GM18520 (cell line): ENCODE data around the gene DMXL2.

ENCODE experiments used
- ATAC-seq: cut with Tn5 transposase; IDR thresholded peaks from one replicate; pipeline ENCODE4 v1.9.1; 2021; ENCODE audit not compliant: unreplicated experiment

DMXL2 gene

DNA sequence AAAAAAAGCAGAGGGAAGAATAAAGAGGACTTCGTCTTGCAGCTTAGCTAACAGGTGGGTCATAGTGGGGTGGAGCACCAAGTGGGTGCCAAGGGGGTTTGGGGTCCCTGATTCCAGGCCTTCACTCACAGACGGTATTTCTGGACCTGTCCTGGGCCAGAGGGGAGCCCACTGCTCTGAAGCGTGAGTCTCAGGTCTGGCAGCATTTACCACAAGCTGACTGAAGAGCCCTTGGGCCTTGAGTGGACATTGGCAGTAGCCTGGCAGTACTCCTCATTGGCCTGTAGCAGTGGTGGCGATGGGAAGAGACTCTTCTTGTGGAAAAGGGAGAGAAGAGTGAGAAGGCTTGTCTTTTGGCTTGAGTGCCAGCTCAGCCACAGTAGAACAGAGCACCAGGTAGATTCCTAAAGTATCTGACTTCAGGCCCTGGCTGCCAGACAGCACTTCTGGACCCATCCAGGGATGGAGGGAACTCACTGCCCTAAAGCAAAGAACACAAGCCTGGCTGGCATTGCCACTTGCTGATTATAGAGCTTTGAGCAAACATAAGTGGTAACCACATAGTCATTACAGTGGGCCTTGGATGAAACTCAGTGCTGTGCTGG, 208.2 kb downstream of the DMXL2 start:
- ATAC-seq, result no peak

DNA sequence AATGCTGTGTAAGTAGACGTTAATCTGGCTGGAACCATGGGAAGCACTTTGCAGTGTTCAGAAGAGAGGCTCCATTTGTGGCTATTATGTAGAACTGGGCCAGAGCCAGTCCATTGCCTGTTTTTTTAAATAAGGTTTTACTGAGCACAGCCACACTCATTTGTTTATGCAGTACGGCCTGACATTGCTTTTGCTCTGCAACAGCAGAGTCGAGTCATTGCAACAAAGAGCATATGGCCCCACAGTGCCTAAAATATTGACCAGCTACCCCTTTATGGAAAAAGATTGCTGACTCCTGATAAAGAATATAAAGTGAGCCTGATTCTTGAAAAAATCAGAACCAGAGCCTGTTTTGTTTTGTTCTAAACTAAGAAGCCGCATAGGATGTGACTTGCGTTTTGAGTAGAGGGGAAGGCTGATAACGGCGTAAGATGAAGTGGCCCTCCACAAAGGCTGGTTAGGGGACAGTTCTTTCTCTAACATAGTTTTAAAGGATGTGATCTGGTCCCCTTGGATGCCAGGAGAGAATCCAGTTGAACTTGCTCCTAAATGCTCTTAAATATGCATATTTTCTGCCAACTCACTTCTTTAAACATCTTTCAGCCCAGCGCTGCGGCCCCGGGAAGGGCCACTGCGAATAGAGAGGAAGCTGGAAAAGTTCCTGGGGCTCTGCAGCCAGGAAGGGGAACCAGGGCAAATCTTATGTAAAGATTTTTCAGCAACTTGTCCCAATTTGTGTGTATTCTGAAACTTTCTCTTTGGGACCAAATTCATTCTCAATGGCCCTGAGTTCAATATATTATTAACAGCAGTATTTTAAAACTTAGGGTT, 216.7 kb downstream of the DMXL2 start:
- no peak for ATAC-seq

DNA sequence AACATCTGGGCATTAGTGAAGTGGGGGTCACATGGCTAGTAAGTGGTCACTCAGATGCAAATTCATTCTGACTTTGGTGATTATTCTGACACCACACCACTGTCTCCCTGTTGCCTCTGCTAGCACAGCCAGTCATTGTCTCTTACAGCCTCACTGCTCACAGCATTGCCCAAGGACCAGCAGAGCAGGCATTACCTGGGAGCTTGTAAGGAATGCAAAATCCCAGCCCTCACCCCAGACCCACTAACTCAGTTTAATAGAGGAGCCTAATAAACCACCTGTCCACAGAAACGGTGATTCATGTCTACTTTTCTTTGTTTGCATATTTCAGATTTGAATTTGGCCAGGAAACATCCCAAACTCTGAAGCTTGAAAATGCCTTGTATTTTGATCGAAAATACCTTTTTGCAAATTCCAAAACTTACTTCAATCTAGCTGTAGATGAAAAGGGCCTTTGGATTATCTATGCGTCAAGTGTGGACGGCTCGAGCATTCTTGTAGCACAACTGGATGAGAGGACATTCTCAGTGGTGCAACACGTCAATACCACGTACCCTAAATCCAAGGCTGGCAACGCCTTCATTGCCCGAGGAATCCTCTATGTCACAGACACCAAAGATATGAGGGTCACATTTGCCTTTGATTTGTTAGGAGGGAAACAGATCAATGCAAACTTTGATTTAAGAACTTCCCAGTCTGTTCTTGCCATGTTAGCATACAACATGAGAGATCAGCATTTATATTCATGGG, 218.4 kb downstream of the DMXL2 start:
- ATAC-seq, result no peak

DNA sequence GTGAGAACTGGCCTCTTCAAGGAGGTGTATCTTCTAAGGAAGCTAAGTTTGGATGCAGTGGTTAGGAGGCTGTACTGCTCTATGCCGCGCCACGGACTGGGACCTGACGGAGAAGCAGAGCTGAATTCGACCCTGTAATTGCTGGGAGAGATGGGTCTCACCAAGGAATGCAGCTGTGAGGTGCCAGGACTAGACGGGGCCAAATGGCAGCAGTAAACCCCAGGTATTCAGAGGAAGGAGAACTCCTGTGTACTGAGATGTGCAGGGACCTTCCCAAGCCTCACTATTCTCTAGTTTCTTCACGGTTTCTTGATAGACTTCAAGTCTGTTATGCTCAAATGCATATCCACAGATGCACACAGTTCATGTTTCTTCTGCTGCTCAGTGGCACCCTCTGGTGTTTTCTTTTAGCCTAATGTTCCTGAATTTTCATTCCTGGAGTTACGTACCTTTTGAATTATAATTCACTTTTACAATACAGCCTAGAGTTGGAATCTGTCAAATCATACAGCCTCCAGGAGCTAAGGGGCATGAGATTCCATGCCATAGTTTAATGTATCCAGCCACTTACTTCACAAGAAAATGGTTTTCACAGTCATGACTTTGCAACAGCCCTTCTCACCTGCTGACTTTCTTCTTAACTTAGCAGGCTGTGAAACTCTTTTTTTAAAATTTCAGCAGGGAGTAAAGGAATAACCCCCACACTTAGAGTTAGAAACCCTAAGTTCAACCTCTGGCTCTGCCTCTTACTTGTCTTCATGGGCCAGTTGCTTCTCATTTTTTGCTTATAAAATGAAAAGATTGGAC, 219.3 kb downstream of the DMXL2 start:
- no peak for ATAC-seq

DNA sequence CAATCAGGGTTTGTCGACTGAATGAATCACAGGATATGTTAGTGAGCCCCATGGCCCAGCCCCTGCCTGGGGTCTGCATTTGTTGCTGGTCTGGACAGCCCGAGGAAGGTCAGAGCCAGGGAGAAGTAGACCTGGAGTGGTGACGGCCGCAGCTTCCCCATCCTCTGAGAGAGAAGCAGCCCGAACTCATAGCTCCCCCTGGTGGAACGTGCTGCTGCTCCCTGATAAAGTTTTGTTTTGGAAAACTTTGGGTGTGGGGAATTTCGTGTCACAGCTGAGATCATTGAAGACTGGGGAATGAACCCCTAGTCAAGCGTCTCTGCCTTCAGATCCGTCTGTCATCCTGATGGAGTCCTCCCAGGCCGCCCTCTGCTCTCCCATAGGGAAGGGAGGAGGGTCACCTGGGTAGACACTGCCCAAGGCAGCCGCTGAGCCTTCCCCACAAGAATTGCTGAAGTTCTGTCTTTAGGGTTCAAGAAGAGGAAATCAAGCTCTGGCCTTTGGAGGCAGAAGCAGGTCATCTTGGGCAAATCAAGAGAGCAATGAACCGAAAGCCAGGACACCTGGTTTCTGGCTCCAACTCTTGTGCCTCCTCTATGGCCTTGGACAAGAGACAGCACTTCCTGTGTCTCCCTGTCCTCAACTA, 220.6 kb downstream of the DMXL2 start:
- no peak for ATAC-seq

DNA sequence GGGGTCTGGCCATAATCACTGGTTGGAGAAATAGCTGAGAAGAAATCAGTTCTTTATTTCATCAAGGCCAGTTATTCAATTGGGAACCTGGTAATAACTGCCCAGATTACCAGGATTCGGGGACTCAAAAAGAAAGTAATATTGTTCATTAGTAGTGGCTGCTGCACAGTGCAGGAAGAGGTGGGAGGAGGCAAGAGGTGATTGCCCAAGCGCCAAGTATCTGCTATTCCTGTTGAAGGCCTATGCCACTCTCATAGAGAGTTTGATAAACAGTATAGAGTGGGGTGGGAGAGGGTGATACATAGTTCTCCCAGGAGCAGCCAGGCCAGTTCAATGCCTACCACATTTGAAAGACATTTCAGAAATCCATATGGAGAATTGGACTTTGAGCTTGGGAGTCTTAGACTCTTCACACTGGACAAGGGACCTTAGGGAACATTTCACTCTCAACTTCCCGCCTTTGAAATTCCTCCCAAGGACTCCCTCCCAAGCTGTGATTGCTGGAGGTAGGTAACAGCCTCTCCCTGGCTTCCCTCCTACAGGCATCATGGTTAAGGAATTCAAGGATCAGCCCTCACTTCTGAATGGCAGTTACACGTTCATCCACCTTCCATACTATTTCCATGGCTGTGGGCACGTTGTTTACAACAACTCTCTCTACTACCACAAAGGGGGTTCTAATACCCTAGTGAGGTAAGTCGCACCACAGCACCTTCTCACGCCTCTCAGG, 221.4 kb downstream of the DMXL2 start:
- no peak for ATAC-seq

DNA sequence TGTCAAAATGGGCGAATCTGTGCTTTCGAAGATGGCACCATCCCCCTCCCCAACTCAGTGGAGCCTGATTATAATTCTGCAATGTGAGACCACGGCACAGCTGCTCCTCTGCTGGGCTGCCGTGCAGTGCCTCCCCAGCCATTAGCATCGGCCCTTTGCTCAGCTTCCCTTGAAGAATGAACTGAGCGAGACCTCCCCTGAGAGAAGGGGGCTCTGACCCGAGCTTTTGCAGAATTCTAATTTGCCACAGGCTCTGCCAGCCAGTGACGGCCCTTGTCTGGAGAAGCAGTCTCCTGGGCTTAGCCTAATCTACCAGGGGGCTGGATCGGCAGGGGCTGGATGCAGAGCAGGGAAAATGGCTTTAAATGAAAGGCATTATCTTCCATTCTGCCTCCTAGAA, 223.9 kb downstream of the DMXL2 start:
- no peak for ATAC-seq
